ENCODE results near the gene ARHGAP23.
A peak's percentile ranks its signal among the peaks of the same experiment; 100 is the strongest.

The ARHGAP23 gene

DNA sequence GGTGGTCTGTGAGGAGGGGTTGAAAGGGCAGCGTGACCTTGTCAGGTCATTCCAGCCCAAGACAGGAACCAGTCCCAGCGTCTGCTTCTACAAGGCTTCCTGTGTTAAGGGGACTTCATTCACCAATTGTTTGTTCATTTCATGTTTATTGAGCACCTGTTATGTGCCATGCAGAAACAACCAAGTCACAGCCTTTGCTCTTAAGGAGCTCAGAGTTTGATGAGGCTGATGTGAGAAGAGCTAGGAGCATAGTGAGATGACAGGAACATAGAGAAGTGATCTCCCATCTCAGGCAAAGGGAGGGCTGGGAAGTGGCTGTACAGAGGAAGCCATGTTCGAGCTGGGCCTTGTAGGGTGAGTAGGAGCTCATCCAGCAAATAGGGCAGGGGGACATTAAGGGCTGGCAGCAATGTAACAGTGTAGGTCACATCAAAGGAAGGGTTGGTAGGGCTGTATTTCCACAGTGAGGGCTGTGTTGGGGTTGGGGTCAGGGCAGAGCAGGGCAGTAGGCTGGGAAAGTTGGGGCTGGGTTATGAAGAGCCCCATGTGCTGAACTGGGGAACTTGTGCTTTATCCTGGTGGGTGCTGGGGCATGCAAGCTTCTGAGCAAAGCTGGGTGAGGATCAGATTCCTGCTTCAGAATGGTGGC is 79.8 kb downstream of the ARHGAP23 start:
- in situ Hi-C loops (cut with MboI; ENCODE audit: low pct_unique_long_range_greater_than_20kb, low sequenced_read_pairs, unreplicated experiment): no loop called here
- peak; percentile 7 for DNase-seq (ENCODE audit: low spot score)
- TF ChIP-seq, protein P1, sequence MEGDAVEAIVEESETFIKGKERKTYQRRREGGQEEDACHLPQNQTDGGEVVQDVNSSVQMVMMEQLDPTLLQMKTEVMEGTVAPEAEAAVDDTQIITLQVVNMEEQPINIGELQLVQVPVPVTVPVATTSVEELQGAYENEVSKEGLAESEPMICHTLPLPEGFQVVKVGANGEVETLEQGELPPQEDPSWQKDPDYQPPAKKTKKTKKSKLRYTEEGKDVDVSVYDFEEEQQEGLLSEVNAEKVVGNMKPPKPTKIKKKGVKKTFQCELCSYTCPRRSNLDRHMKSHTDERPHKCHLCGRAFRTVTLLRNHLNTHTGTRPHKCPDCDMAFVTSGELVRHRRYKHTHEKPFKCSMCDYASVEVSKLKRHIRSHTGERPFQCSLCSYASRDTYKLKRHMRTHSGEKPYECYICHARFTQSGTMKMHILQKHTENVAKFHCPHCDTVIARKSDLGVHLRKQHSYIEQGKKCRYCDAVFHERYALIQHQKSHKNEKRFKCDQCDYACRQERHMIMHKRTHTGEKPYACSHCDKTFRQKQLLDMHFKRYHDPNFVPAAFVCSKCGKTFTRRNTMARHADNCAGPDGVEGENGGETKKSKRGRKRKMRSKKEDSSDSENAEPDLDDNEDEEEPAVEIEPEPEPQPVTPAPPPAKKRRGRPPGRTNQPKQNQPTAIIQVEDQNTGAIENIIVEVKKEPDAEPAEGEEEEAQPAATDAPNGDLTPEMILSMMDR (IDR thresholded peaks at IDR 0.05; ENCODE audit: extremely low read depth, insufficient read depth, missing control alignments): no peak

- TF ChIP-seq, protein P1 (IDR thresholded peaks at IDR 0.05; ENCODE audit: extremely low read depth, insufficient read depth, missing control alignments): no peak
- in situ Hi-C loops (cut with MboI; ENCODE audit: low pct_unique_long_range_greater_than_20kb, low sequenced_read_pairs, unreplicated experiment): no loop called here
- DNase-seq (ENCODE audit: low spot score): peak; percentile 8
Measured at GRCh38 chr17:38508570-38508950, 80.3 kb downstream of the ARHGAP23 start.

- in situ Hi-C loops (cut with MboI; ENCODE audit: low pct_unique_long_range_greater_than_20kb, low sequenced_read_pairs, unreplicated experiment): no loop called here
- peak; percentile 92 for DNase-seq (ENCODE audit: low spot score)
- TF ChIP-seq, protein P1 (IDR thresholded peaks at IDR 0.05; ENCODE audit: extremely low read depth, insufficient read depth, missing control alignments): peak; percentile 77
Measured at GRCh38 chr17:38508954-38509771, 80.9 kb downstream of the ARHGAP23 start.

GRCh38 chr17:38509772-38510420 is 81.6 kb downstream of the ARHGAP23 start:
- TF ChIP-seq, protein P1 (IDR thresholded peaks at IDR 0.05; ENCODE audit: extremely low read depth, insufficient read depth, missing control alignments): no peak
- peak; percentile 34 for DNase-seq (ENCODE audit: low spot score)
- in situ Hi-C loops (cut with MboI; ENCODE audit: low pct_unique_long_range_greater_than_20kb, low sequenced_read_pairs, unreplicated experiment): no loop called here

- TF ChIP-seq, protein P1 (IDR thresholded peaks at IDR 0.05; ENCODE audit: extremely low read depth, insufficient read depth, missing control alignments): peak; percentile 11
- in situ Hi-C loops (cut with MboI; ENCODE audit: low pct_unique_long_range_greater_than_20kb, low sequenced_read_pairs, unreplicated experiment): no loop called here
- DNase-seq (ENCODE audit: low spot score): peak; percentile 62
Measured at GRCh38 chr17:38510421-38511149, 82.3 kb downstream of the ARHGAP23 start.

Measured in GM13977 (cell line).